Stimulated activated CD4-positive, alpha-beta T cell treated with anti-CD3 and anti-CD28 coated beads, Interleukin-4, amount 100 ng/mL, for 24 hours (primary cell): ENCODE results near the gene XPR1.

Experiments
- DNase-seq: peaks from one replicate; pipeline ENCODE4 v3.0.0-alpha.2; 2020

The XPR1 gene

DNA sequence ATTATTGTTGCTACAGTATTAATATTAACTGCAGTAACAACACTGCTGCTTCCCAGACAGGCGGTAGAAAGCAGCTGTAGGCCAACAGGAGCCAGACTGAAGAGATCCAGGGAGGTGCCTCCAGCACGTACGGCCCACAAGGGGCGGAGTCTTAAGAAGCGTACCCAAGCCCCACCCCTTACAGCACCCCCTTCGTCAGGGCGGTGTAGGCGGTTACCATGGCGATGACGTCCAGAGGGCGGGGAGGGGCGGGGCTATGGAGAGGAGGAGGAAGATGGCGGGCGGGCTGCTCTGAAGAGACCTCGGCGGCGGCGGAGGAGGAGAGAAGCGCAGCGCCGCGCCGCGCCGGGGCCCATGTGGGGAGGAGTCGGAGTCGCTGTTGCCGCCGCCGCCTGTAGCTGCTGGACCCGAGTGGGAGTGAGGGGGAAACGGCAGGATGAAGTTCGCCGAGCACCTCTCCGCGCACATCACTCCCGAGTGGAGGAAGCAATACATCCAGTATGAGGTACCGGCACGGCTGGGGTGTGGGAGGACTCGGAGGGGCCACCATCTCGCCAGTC, at the start of gene XPR1:
TSS of gene XPR1 (plus strand) at position 257 of the 560 bp plus-strand sequence. CDS start at position 437, 180 bp downstream.
- DNase-seq = peak; percentile 98

DNA sequence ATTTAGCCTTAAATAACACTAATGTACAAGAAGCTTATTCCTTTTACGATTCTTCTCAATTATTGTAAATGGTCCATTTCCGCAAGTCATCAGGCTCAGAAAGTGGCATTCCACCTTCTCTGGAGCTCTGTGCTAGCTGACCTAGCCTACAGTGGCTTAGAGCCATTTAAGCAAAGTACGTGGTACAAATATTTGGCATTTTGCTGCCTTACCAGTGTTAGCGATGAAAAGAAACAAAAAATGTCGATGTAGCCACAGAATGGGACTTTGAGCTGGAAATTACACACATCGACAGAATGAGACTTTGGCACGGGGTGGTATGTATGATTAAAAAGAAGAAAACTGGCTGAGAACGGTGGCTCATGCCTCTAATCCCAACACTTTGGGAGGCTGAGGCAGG, 47.0 kb upstream of the XPR1 start:
- no peak for DNase-seq

DNA sequence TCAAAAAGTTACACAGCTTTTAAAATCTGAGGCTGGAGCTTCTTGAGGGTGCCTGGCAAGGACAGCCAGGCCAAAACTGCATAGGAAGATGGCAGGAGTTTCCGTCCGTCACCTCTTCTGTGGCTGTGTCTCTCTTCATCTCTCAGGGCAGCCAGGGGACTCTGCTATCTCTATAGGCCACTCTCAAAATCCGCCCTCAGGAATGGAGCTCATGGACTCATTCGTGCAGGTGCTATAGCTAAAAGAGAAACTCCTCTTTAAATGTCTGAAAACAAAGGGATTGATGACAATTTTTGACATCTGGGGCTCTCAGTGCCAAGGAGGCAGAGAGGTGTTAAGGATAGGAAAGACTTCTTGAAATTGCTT, 45.8 kb upstream of the XPR1 start:
- DNase-seq = no peak

DNA sequence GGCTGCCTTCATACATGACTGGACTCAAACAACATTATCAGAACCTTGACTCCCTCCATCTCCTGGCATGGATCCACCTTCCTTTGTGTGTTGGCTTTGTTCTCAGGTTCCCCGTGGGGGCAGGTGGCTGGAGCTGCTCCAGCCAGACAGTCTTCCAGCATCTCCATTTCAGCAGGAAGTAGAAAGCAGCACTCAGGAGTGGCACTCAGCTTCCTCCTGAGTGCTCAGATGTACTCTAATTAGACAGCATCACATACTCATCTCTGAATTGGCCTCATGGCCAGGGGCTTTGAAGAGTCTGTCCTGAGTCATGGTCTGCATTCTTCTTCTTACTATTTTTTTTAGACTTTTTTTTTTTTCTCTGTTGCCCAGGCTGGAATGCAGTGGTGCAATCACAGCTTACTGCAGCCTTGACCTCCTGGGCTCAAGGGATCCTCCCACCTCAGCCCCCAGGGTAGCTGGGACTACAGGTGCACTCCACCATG, 45.1 kb upstream of the XPR1 start:
- no peak for DNase-seq

DNA sequence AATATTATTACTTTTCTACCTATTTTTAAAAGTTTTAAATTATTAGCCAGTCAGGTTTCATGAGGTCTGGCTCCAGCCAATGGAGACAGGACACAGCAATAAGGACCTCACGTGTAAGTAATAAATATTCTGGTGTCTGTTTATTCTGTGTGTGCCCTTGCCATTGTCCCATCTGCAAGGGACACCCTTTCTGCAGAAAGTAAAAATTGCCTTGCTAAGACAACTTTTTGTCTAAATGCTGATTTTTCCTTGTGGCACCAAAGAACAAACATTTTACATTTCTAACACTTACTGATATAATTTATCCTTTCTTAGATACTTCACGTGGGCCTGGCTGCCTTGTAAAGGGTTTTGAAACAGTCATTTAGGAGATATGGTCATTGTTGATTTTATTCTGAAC, 43.7 kb upstream of the XPR1 start:
- DNase-seq = no peak

DNA sequence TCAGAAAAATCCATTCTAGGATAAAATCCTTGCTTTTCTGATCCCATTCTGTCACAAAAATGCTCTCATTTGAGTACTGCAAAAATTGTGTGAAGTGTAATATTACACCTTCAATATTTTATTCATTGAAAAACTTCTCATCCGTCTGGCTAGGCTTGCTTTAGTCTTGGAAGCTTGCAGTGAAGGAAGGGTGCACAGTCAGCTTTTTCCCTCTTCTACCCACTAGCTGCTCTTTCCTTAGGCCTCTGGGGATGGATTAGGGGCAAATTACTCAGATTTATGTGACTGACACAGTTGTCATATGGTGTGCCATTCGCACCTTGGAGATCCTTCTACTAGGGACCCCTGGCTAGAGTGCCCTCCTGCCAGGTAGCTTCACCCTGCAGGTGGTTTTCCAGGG, 40.9 kb upstream of the XPR1 start:
- DNase-seq = no peak

DNA sequence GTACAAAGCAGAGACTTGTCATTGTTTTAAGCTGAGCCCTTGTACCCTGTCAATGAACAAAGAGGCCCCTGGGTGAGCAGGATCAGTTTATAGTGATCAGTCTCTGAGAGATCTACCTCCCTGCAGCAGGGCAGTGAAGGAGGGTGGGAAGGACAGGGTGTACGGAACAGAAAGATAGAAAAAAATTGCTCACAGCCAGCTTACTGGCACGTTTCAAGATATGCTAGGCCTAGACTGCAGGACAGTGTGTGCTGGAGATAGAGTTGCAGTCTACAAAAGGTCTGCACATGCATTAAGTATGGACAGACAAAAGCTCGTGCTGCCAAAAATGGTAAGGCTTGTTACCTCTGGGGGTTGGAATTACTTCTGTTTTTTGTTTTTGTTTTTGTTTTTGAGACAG, 38.4 kb upstream of the XPR1 start:
- DNase-seq = no peak

DNA sequence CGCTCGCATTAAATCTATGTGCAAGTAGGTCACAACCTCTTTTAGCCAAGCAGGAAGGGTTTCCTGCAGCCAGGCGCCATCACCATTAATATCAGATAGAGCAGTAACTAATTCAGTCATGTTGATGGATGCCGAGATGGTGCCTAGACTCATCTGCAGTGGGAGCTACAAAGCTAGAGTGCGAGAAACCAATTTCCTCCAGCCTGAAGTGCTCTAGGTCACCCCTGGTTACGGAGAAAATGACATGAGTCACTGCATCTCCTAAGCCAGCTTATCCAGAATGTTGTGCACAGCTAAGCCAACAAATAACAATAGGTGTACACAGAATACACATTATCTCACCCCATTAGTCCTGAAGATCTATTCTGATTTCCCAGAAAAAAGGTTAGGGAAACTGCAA, 37.1 kb upstream of the XPR1 start:
- DNase-seq = no peak

DNA sequence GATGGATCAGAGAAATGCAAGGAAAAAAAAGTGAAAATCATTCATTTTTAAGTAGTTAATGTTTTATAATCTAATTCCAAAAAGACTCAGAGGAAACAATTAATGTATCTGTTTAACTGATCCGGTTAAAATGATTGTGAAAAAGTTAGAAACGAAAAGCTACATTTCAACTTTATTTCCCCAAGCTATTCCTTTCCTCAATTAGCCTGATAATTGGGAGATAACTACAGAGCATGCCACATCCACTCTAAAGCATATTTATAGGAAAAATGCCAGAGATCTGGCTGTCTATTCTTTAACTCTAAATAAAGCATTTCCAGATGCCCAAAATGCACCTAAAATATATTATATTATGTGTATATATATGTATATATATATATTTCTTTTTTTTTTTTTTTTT, 35.9 kb upstream of the XPR1 start:
- no peak for DNase-seq

DNA sequence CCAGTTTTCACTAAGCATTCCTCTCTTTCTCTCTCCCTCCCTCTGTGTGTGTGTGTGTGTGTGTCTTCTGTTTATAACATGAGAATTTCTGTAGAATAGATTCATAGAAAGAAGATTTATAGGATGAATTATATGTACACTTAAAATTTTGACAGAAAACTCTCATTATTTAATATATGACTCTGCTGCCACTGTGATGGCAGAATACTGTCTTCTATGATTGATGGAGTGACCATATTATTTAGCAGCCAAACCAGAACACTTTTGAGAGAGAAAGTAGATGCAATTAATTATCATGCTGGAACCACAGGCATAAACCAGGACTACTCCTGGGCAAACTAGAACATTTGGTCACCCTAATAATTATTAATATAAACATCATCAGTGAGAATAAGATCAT, 34.3 kb upstream of the XPR1 start:
- no peak for DNase-seq

DNA sequence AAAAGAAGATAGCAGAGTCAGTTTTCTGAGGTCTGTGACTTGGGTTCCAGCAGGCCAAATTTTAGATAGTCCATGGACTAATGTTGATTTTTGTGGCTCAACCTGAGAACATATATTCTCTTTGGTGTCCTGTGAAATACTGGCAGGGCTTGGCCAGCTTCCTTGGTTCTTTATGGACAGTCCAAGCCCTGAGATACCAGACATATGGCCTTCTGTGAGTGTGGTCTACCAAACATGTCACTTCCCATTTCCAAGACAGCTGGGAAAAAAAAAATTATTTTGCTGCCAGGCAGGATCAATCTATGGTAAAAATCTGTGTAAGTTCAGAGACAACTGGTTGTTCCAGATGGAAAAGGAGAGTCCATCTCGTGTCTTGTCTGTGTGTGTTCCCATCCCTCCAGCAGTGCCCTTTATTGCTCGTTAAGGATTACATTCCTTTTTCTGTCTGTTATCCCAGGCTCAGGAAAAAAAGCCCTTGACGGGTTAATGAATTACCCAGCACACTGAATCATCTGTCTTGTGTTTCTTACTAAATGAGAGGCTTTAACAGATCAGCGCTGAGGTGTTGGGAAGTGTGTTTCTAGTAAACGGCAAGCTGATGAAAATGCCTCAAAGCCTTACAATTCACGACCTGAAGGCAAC, 33.4 kb upstream of the XPR1 start:
- DNase-seq = no peak

DNA sequence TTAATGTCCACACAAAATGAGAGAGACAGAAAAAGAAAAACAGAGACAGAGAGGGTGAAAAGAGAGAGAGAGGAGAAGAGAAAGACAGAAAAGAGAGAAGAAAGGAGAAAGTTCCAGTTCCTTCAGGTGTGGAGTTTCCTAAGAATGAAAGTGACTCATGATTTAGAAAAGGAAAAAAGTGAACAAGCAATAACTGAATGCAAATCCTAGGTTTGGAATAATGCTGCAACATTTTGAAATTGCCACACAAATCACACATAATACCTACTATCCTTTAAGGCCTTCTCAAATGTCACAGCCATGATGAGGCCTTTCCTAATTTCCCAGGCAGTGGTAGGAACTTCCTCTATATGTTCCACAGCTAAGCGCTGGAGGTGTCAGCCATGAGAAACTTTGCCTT, 31.5 kb upstream of the XPR1 start:
- no peak for DNase-seq

DNA sequence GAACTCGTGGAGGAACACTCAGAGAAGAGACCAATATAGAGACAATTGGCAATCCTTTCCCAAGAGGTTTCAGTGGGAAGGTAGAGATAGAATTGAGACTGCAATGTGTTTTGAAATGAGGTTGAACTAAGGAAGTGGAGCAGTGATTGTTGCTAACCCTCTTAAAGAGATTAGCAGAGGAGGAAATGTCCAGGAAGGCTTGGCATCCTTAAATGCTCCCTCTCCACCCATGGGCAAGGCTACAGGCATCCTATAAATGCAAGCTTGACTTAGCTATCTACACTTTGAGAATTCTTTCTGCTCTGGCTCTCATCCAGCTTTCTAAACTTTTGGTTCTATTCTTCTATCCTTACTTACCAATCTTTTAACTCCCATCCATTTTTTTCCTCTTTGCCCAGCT, 30.3 kb upstream of the XPR1 start:
- DNase-seq = no peak

DNA sequence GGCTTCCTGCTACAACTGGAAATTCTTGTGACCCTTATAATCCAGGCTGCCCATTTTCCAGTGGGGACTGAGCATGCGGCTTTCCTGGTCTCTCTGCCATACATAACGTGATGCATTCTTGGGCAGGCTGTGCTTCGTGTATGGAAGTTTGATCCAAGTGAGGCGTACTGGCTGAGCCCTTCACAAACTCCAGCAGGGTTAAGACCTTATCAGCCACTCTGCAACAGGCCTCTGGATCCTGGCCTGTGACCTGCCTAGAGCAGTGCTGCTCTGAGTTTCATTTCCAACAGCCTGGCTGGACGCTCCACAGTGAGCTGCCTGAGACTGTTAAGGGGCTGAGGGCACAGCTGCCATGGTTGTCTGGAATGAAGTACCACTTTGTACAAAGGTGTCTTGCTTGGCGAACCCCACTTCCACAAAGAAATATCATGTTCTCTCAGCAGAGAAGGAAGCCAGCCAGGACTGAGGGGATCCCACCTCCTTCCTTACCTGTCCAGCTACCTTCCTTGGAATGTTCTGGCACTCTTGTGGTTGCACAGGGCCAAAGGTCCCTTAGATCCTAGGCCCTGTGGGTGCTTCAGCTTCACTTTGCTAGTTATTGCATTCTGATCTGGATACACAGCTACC, 28.5 kb upstream of the XPR1 start:
- DNase-seq = no peak

DNA sequence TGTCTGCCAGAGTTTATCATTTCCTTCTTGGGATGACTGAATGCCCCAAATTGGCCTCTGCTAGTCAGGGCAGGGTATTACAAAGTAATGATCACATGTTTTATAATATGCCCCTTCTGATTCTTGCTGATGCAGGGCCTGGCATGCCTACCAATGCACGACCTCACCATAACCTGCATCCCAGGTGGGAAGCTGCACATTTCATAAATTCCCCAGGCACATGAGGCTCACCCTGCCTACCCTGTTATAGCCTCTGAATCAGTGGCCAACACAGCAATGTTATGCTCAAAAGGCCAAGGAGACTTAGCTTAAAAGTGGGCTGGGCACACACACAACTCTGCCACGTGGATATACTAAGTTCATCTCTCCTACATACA, 28.0 kb upstream of the XPR1 start:
- DNase-seq = no peak

DNA sequence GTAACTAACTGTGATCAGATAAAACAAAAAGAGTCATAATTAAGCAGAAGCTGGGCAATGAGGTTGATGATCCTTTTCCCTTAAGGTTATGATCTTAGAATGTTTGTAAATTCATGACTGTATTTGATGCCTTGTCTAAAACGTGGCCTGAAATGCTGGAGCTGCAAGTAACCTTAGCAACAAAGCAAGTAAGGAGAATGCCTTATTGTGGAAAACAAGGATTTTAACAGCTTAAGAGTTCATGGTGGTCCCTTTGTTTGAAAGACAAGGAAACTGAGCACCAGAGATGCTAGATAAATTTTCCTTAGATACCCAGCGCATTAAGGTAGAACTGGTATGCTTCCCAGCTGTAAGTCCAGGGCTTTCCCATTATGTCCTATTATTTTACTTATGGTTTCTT, 25.7 kb upstream of the XPR1 start:
- no peak for DNase-seq

DNA sequence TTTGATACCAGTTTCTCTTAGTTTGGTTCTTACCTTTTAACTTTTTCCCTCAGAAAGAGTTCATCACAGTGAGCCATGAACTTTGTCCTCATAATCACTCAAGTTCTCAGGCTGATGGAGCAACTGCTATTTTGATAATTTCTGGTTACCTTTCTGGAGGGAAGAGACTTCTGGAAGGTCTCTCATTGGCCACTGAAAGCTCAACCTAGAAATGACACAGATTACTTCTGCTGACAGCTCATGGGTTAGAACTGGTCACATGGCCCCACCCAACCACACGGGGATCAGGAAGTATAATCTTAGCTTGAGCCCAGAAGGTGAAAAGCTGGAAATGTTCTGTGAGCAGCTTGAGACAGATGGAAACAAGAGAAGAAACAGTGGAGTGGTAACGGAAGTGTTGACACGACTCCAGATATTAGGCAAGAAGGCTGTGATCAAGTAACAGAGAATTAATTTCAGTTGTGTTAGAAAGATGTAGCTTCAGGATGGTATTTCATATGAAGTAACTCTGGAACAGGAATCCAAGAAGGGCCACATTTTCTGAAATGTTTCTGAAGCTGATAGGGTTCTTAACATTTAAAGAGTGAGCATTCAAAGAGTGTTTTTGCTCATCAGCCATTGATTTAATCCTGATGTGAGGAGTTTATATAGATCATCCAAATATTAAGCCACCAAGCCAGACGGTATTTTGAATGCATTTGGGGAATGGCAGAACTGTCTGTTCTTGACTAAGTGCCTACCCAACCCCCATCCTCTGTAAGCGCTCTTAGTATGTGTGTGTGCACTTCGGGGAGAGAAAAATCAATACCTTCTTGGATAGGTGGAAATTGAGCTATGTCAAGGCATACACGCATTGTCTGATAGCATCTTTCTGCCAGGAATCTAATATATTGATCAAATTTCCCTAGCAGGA, 21.9 kb upstream of the XPR1 start:
- no peak for DNase-seq

DNA sequence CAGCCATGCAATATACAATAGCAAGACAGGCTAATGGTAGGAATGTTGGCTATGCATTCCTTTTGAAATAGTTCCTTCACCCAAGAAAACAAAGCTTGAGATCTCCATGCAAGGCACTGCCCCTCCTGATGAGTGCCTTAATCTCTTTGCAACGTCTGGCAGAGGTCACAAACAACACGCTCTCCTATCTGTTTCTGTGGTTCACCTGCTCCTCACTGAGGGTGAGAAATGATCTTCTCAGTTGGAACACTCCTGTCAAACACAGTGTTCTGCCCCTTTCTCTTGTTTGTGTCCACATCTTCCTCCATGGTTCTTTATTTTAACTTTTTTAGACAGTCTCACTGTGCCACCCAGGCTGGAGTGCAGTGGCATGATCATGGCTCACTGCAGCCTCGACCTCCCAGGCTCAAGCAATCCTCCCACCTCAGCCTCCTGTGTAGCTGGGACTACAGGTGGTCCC, 21.2 kb upstream of the XPR1 start:
- DNase-seq = no peak

DNA sequence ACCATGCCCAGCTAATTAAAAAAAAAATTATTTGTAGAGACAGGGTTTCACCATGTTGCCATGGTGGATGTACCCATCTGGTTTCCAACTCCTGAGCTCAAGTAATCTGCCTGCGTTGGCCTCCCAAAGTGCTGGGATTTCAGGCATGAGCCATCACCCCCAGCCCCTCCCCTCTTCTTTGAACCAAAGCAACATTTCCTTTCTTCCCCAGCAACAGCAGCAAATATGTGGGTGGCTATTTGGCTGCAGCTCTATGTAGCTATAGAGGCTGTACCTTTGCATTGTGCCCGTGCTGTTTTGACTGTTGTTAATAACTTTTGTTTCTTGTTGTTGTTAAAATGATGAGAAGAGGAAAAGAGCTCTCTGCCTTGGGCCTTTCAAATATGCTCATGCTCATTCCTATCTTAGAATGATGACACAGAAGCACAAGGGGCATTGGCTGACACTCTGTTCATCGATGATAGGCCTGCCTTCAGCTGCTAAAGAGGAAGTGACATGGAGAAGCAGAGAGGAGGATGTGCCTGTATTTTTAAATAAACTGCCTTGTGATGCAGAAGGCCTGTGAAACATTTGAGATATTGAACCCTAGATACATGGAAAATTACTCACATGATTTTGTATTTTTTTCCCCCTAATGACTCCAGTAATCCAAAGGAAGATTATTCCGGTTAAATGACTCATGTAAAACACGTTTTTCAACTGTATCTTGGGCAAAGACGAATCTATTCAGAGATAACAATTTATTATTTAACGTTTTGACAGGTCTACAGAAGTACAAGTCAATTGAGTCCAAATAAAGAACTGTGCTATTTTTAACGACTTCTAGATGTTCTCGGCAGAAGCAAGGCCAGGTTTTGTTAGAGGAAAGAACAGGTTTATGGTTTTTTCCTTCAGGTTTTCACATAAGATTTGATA, 20.5 kb upstream of the XPR1 start:
- no peak for DNase-seq

DNA sequence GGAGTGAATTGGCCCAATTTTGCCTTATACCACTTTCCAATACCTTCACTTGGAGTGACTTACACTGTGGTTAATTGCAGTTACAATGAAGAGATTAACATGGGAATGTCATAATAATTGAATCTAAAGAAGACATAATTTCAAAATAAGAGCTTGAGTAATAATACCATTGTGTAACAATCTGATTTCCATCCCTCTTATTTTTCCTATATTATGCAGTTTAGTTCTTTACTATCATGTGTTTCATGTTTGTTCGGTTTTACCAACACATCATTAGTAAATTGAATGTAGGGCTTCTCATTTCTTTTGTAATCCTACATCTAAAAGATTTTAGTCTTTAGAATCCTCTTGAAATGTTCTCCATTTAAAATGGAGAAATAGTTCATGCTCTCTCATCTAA, 19.2 kb upstream of the XPR1 start:
- DNase-seq = no peak

DNA sequence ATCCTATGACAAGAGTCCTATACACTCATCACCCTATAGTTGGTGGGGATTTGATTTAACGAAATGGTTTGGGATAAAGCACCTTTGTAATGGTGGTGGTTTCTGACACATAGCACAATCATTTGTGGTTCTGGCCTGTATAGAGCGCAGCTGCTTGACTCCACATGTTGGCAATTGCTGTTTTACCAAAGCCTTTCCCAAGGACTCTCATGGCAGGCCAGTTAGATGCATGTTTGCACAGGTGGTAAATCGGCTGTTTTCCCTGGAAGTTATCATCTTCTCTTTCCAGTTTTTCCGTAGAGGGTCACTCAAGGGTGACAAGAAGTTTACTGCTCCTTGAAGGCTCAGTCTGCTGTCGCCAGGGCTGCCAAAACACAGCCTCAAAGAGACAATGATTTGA, 17.1 kb upstream of the XPR1 start:
- DNase-seq = no peak

DNA sequence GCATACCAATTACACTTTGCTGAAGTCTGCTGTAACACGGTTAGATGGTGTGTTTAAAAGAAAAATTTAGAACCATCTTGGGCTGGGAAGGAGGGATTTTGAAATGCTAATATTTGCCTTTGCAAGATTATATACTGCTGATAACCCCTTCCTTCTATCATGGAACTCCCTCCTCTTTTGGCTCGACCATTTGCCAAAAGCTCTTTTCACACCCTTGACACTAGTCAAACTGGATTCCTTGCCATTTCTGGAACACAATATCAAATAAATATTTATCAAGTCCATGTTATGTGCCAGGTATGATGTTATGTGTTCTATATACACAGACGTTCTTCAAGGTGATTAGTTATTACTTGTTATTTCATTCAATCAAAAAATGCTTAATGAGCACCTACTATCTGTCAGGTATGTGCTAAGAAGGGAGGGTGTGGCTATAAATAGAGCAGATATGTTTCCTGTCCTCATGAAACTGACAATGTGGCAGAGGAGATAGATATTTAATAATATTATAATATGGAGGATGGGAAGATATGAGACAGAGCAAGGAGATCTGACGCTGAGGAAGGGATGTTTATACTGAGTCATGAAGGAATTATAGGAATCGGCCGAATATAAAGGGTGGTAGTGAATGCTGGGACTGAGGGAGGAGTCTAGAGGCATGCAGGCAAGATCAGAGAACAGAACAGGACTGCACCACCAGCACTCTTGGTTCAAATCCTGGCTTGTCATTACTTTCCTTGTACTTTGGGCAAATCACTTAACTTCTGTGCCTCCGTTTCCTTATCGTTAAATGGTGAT, 16.1 kb upstream of the XPR1 start:
- DNase-seq = no peak
